Neural progenitor cell (in vitro differentiated cells): Measurements from ENCODE around the gene RAI14. TPM values are rescaled to one million over a fixed set of nuclear protein-coding genes. Genes with fewer than 3 reads are reported as not detected.

Experiments
- DNase-seq: peaks from one replicate; pipeline ENCODE4 v3.0.0-alpha.2; 2016; ENCODE audit warnings: low spot score
- H2AFZ ChIP-seq: fragments of 200-600 bp; sonication (generic); replicated peaks from 2 replicates; pipeline ENCODE4 v1.6.1; 2016; ENCODE audit warnings: antibody characterized with exemption
- H3F3A ChIP-seq: fragments of 200-600 bp; sonication (generic); 2 replicates; pipeline ENCODE4 v1.6.1; 2016; ENCODE audit warnings: antibody characterized with exemption, low read depth
- H3K27ac ChIP-seq: fragments of 200-600 bp; sonication (generic); 2 replicates; pipeline ENCODE4 v1.5.1; 2016; ENCODE audit warnings: mild to moderate bottlenecking
- H3K27me3 ChIP-seq: fragments of 200-600 bp; sonication (generic); 2 replicates; pipeline ENCODE4 v1.6.1; 2016; ENCODE audit warnings: mild to moderate bottlenecking, moderate library complexity
- H3K36me3 ChIP-seq: fragments of 200-600 bp; sonication (generic); 2 replicates; pipeline ENCODE4 v1.5.1; 2016
- H3K4me1 ChIP-seq: fragments of 200-600 bp; sonication (generic); 2 replicates; pipeline ENCODE4 v1.6.1; 2016; ENCODE audit warnings: mixed run types
- H3K4me2 ChIP-seq: fragments of 200-600 bp; sonication (generic); 2 replicates; pipeline ENCODE4 v1.6.1; 2016
- H3K4me3 ChIP-seq: fragments of 200-600 bp; sonication (generic); 2 replicates; pipeline ENCODE4 v1.5.1; 2016
- H3K79me2 ChIP-seq: fragments of 200-600 bp; sonication (generic); 2 replicates; pipeline ENCODE4 v1.6.1; 2016; ENCODE audit warnings: low read depth
- H3K9ac ChIP-seq: fragments of 200-600 bp; sonication (generic); 2 replicates; pipeline ENCODE4 v1.6.1; 2016
- H3K9me3 ChIP-seq: fragments of 200-600 bp; sonication (generic); 2 replicates; pipeline ENCODE4 v1.5.1; 2016; ENCODE audit warnings: low read depth
- H4K20me1 ChIP-seq: fragments of 200-600 bp; sonication (generic); 2 replicates; pipeline ENCODE4 v1.6.1; 2016; ENCODE audit warnings: low read depth
- H3K27ac Mint-ChIP-seq: 3 replicates; pipeline ENCODE4 v1.8.0; 2021; ENCODE audit warnings: mixed read lengths
- H3K27me3 Mint-ChIP-seq: 2 replicates; pipeline ENCODE4 v1.8.0; 2022; ENCODE audit warnings: low read depth, mild to moderate bottlenecking, inconsistent platforms, moderate library complexity, mixed read lengths; ENCODE audit not compliant: insufficient read depth
- H3K36me3 Mint-ChIP-seq: 3 replicates; pipeline ENCODE4 v1.8.0; 2021; ENCODE audit warnings: mixed read lengths
- H3K4me1 Mint-ChIP-seq: 3 replicates; pipeline ENCODE4 v1.8.0; 2021; ENCODE audit warnings: mixed read lengths
- H3K4me3 Mint-ChIP-seq: 3 replicates; pipeline ENCODE4 v1.8.0; 2021; ENCODE audit warnings: mild to moderate bottlenecking, moderate library complexity, mixed read lengths
- H3K9me3 Mint-ChIP-seq: 3 replicates; pipeline ENCODE4 v1.8.0; 2020; ENCODE audit warnings: mixed read lengths
- CTCF ChIP-seq: fragments of 200-600 bp; sonication (generic); IDR thresholded peaks from 2 replicates; pipeline ENCODE4 v1.5.1; 2017; ENCODE audit warnings: antibody characterized with exemption, mild to moderate bottlenecking
- EZH2 ChIP-seq: fragments of 200-600 bp; sonication (generic); IDR thresholded peaks from 2 replicates; pipeline ENCODE4 v1.6.1; 2017; ENCODE audit warnings: antibody characterized with exemption, mild to moderate bottlenecking, moderate library complexity
- EZH2phosphoT487 ChIP-seq: fragments of 200-600 bp; sonication (generic); IDR thresholded peaks from 2 replicates; pipeline ENCODE4 v1.6.1; 2017; ENCODE audit warnings: antibody characterized with exemption
- total RNA-seq: library from RNA; depleted of rRNA; stranded (reverse); fragments of >200 nt; gene quantifications from 2 replicates; pipeline ENCODE4 v1.2.3, GENCODE V29; 2015; ENCODE audit warnings: low replicate concordance

RAI14 gene
- total RNA-seq, 1 donor from 2014 or later: 54.6 TPM

- peaks cover 27% of the 10 kb centered on the region for H3K36me3 Mint-ChIP-seq
- H3K79me2 ChIP-seq: peaks cover 92% of the 10 kb centered on the region
- H3K27me3 ChIP-seq: no peaks in the 10 kb centered on the region
- H3K36me3 ChIP-seq: no peaks in the 10 kb centered on the region
- TF ChIP-seq EZH2 (no peak), CTCF (no peak), EZH2phosphoT487 (no peak)
- H3K4me2 ChIP-seq: no peak overlapping the region
- no peak overlapping the region for H2AFZ ChIP-seq
- H3K4me1 Mint-ChIP-seq: peaks cover 48% of the 10 kb centered on the region
- H3K9me3 Mint-ChIP-seq: peaks cover 3% of the 10 kb centered on the region
- H3K4me3 ChIP-seq: no peak overlapping the region
- H4K20me1 ChIP-seq: no peaks in the 10 kb centered on the region
- peaks cover 40% of the 10 kb centered on the region for H3K4me1 ChIP-seq
- H3K9me3 ChIP-seq: no peaks in the 10 kb centered on the region
- H3K9ac ChIP-seq: no peak overlapping the region
- H3K27ac ChIP-seq: no peak overlapping the region
- peaks cover 31% of the 10 kb centered on the region for H3F3A ChIP-seq
- peak overlapping the region; percentile 75 for H3K27ac Mint-ChIP-seq
- no peak overlapping the region for H3K4me3 Mint-ChIP-seq
- H3K27me3 Mint-ChIP-seq: peaks cover 4% of the 10 kb centered on the region
- no peak for DNase-seq
Observed at GRCh38 chr5:34687269-34688011, 31.3 kb downstream of the RAI14 start.

DNA sequence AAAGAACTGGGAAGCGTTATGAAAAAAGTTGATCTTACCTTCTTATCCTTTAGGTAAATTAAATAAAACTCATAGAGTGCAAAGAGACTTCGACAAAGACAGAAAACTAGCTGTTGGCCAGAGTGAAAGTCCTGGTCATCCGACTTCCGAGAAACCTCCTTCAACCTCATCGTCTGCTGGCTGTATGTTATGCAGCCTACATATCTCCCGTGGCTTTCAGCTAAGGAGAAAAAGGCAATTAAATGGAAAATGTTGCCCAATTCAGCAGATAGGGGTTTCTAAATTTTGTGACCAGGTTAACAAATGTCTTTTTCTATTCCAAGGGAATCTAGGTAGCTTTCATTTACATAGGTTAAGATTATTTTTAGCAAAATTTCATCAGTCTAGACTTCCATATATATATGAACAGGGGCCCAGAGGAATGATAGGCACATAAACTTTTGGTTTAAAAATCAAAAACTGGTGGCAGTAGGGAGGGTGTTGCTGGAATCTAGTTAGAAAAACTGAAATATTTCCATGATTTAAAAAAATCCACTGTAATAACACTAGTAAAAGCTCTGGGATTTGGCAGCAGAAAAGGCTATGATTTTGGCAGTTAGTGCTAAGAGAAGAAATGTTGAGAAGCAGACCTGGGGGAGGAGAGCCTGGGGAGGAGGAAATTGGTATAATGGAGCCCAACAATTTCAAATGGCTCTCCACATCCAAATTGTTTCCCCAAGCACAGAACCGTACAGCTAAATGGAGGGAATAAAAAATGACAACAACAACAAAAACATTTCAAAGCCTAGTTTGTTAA lies 32.1 kb downstream of the RAI14 start:
- Mint-ChIP-seq H3K4me1 (peaks cover 43% of the 10 kb centered on the region), H3K27me3 (no peaks in the 10 kb centered on the region)
- H3K36me3 ChIP-seq: no peaks in the 10 kb centered on the region

DNA sequence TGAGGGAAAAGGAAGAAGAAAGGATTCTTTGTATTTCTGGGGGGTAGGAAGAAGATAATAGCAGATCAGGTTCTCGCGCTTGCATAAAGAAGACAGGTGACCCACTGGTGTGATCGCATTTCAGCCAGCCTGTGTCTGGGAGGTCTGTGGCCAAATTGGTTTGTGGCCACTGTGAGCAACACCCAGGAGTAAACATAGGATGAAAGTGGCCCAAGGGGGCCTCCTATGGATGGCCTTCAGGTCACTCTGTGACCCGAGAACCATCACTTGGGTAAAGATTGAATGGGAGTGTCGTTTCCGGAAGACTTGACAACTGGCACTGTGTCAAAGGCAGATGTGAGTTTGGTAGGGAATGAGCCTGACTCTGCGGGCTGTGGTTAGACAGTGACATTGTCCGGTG lies 34.2 kb downstream of the RAI14 start:
- Histone ChIP-seq H3K79me2 (peaks cover 90% of the 10 kb centered on the region), H3K4me1 (peaks cover 26% of the 10 kb centered on the region), H3K36me3 (no peaks in the 10 kb centered on the region), H3K27me3 (no peaks in the 10 kb centered on the region), H4K20me1 (no peaks in the 10 kb centered on the region), H3K4me3 (no peak overlapping the region), H2AFZ (no peak overlapping the region), H3K27ac (no peak overlapping the region), H3K9me3 (no peaks in the 10 kb centered on the region), H3K9ac (no peak overlapping the region), H3F3A (peaks cover 11% of the 10 kb centered on the region), H3K4me2 (no peak overlapping the region)
- TF ChIP-seq CTCF (no peak), EZH2 (no peak), EZH2phosphoT487 (no peak)
- no peak overlapping the region for H3K4me3 Mint-ChIP-seq
- peaks cover 2% of the 10 kb centered on the region for H3K27me3 Mint-ChIP-seq
- DNase-seq: no peak
- no peaks in the 10 kb centered on the region for H3K9me3 Mint-ChIP-seq
- peaks cover 32% of the 10 kb centered on the region for H3K36me3 Mint-ChIP-seq
- peaks cover 26% of the 10 kb centered on the region for H3K4me1 Mint-ChIP-seq
- no peak overlapping the region for H3K27ac Mint-ChIP-seq

More for the DNA sequence above, 32.1 kb downstream of the RAI14 start:
- Histone ChIP-seq H3K4me1 (peaks cover 40% of the 10 kb centered on the region), H3F3A (peaks cover 31% of the 10 kb centered on the region), H3K4me2 (no peak overlapping the region), H3K4me3 (no peak overlapping the region), H2AFZ (no peak overlapping the region), H3K9ac (no peak overlapping the region), H3K27me3 (no peaks in the 10 kb centered on the region), H3K9me3 (no peaks in the 10 kb centered on the region), H4K20me1 (no peaks in the 10 kb centered on the region), H3K27ac (no peak overlapping the region), H3K79me2 (peaks cover 91% of the 10 kb centered on the region)
- no peak for TF ChIP-seq EZH2phosphoT487
- Mint-ChIP-seq H3K4me3 (no peak overlapping the region), H3K9me3 (peaks cover 3% of the 10 kb centered on the region), H3K27ac (peak overlapping the region; percentile 55), H3K36me3 (peaks cover 29% of the 10 kb centered on the region)
- DNase-seq: no peak
